ENCODE results near the gene CABP5.
A peak's percentile ranks its signal among the peaks of the same experiment; 100 is the strongest.

CABP5 gene

DNA sequence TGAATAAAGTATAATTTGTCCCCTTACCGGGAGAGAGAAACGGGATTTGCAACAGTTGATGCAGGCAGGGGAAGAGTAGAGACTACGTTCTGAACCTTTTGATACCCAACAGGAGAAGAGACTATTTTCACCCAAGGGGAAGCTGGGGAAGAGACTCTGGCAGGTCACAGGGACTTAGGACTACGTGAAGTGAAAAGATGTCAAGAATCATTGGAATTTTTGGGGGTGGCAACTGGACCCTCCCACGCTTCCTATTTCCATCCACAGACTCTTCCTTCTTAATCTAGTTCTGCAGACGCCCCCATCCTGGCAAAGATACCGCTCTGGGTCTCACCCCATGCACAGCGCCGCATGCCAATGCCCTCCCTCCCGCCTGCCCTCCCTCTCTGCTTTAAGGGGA, 13.8 kb downstream of the CABP5 start:
- no peak for DNase-seq (ENCODE audit: low spot score)

GRCh38 chr19:48029431-48029830, 14.4 kb downstream of the CABP5 start:
- DNase-seq (ENCODE audit: low spot score): no peak

GRCh38 chr19:48025480-48025879, 18.4 kb downstream of the CABP5 start:
- DNase-seq (ENCODE audit: low spot score): no peak

- DNase-seq (ENCODE audit: low spot score): no peak
Measured at GRCh38 chr19:48023518-48023917, 20.4 kb downstream of the CABP5 start.

DNA sequence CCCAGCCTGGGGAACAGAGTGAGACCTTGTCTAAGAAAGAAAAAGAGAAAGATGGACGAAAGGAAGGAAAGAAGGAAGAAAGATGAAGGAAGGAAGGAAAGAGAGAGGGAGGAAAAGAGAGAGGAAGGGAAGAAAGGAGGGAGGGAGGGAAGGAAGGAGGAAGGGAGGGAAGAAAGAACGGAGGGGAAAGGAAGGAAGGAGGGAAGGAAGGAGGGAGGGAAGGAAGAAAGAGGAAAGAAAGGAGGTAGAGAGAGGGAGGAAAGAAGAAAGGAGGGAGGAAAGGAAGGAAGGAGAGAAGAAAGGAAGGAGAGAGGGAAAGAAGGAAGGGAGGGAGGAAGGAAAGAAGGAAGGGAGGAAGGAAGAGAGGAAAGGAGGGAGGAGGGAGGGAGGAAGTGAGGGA, 20.9 kb downstream of the CABP5 start:
- DNase-seq (ENCODE audit: low spot score): no peak

GRCh38 chr19:48020686-48021085, 23.2 kb downstream of the CABP5 start:
- DNase-seq (ENCODE audit: low spot score): no peak

DNA sequence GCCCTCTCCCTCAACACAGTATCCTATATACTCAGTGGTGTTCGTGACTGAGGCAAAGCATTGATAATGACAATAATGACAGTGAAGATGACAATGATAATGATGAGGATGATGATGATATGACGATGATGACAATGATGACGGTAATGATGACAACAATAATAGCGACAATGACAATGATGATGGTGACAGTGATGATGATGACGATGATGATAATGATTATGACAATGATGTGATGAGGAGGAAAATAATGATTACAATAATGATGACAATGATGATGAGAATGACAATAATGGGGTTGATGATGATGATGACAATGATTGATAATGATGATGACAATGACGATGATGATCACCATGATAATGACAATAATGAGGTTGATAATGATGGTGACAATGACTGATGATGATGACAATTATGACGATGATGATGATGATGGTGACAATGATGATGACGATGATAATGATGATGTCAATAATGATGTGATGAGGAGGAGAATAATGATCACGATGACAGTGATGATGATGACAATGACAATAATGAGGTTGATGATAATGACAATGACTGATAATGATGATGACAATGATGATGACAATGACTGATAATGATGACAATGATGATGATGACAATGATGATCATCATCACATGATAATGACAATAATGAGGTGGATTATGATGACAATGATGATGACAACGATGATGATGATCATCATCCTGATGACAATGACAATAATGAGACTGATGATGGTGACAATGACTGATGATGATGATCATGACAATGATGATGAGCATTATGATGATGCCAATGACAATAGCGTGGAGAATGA, 32.7 kb downstream of the CABP5 start:
- DNase-seq (ENCODE audit: low spot score): no peak

GRCh38 chr19:48006762-48007161, 37.1 kb downstream of the CABP5 start:
- peak; percentile 21 for DNase-seq (ENCODE audit: low spot score)

- no peak for DNase-seq (ENCODE audit: low spot score)
Measured at GRCh38 chr19:48004236-48004635, 39.6 kb downstream of the CABP5 start.

GRCh38 chr19:48000846-48001245, 43.0 kb downstream of the CABP5 start:
- DNase-seq (ENCODE audit: low spot score): no peak

DNA sequence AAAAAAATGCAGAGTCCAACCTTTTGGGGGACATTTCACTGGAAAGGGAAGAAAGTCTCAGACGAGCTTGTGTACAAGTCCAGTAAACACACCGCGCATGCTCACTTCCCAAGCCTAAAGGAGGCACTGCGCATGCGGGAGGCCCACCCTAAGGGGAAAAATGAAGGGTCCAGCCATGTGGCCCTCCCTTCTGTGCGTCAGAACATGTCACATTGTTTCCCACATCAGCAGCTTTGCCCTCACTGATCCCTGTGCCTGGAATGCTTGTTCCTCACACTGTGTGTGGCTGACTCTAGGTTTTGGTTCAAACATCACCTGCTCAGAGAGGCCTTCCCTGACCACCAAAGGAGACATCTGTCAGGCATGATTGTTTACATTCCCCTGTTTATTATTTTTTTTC, 45.1 kb downstream of the CABP5 start:
- no peak for DNase-seq (ENCODE audit: low spot score)

GRCh38 chr19:47996230-47996727, 47.6 kb downstream of the CABP5 start:
- DNase-seq (ENCODE audit: low spot score): no peak

DNA sequence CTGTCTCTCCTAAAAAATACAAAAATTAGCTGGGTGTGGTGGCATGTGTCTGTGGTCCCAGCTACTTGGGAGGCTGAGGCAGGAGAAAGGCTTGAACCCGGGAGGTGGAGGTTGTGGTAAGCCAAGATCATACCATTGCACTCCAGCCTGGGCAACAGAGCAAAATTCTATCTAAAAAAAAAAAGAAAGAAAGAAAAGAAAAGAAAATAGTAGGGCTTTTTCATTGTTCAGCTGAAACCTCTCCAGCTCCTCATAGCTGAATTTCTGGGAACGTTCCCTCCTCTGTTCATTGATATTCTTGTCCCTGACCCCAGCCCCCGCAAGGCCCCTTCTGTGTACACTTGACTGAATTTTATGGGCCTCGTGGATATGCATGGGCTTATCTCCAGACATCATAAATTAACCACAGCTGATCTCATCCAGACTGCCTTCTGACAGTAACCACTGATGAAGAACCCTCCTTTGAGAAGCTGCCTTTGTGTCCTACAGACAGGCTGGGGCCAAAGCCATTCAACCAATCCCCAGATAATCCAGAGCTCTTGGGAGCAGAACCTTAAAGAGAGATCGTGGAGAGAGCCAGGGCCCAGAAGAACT, 49.6 kb downstream of the CABP5 start, which contains the start of gene ELSPBP1:
ELSPBP1 (plus strand) TSS at position 424 of the 594 bp plus-strand sequence. CDS start 14,036 bp downstream, outside the sequence.
- no peak for DNase-seq (ENCODE audit: low spot score)

- no peak for DNase-seq (ENCODE audit: low spot score)
Measured at GRCh38 chr19:47992070-47992469, 51.8 kb downstream of the CABP5 start, which contains the start of gene BSPH1. BSPH1 (minus strand) TSS chr19:47992170; CDS start chr19:47992081, 89 bp downstream.

DNA sequence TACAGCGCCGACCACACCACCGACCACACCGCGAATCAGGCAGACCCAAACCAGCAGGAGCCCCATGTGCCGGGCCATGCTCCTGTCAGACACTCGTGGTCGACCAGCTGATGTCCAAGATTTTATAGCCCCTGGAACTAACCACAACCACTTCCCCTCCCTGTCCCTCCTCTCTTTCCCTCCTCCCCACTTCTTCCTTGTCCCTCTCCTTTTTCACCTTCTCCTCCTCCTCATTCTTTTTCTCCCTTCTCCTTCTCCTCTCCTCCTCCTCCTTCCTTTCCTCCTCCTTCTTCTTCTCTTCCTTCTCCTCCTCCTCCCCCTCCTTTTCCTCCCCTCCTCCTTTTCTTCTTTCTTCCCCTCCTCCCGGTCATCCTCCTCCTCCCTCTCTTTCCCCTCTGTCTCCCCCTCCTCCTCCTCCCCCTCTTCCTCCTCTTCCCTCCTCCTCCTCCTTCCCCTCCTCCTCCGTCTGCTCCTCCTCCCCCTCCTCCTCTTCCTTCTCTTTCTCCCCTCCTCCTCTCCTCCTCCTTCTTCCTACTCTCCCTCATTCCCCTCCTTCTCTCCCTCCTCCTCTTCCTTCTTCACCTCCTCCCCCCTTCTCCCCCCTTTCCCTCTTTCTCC, 52.6 kb downstream of the CABP5 start:
- no peak for DNase-seq (ENCODE audit: low spot score)

Measured in HuH-7.5 (cell line).